Heart left ventricle (tissue), 13 donors: ENCODE results near the gene IGFBP6.

Experiments
- CTCF ChIP-seq, 12 donors: fragments of 200-600 bp; sonication (generic) in 4 of 12; IDR thresholded peaks; one replicate each; pipeline versions ENCODE4 v1.5.0 to v1.8.0; 2018 to 2022; ENCODE audit warnings: antibody characterized with exemption in 12 of 12, mild to moderate bottlenecking in 5 of 12
- POLR2A ChIP-seq, 2 donors: fragments of 450-650 bp; IDR thresholded peaks; one replicate each; pipeline ENCODE4 v1.6.1; 2017; ENCODE audit warnings: antibody characterized with exemption in 2 of 2, mild to moderate bottlenecking in 2 of 2, moderate library complexity in 2 of 2
- donor health status: ischemic (EF 13 %, LVEDD 7.1; RV severe dilation, severe dysfunction).
- donor health status: DM: no; HTN: yes; CAD: no.
- donor health status: DM: no; HTN: no; CAD: no.
- donor health status: ischemic (EF 25% LVEDD 6.9; RV normal size, moderate dysfunction).
- donor health status: ischemic (EF 25% LVEDD 5.7; RV mildly dilated, moderate dysfunction).
- donor health status: ischemic (EF 35%, LVEDD 5.7; RV mildly dilated, moderate dysfunction).
- donor health status: nonischemic (EF 11% LVEDD 7.7; RV severe dilation, severe dysfunction).
- donor health status: DM: yes; HTN: yes; CAD: no.
- donor health status: PGD.
- donor health status: ischemic (EF 29% LVEDD 5.4; RV normal size, mild dysfunction).
- donor health status: nonischemic (EF 23%, LVEDD 6.1; RV moderate dilation, normal function).

DNA sequence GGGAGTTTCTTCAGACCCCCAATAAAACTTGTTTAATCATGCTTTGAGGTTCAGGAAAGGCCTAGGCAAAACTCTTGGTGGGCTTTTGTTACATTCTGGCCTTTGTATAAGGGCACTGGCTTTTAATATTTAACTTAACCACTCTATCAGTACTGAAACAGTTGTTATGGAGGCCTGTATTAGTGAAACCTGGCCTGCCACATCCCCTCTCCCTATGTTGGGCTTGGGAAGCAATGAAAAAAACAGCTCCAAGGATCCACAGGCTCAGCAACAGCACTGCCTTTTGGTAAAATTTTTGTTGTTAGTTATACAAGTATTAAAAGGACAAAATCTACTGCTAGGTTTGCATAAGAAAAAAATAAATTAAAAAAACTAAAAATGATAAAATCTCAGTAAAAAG lies 16.5 kb downstream of the IGFBP6 start:
- TF ChIP-seq CTCF (IDR thresholded peaks at IDR 0.05): no peak
- no peak for TF ChIP-seq POLR2A (IDR thresholded peaks at IDR 0.05)
